ENCODE measurements around the gene CD28. TPM values are rescaled to one million over a fixed set of nuclear protein-coding genes. Genes with fewer than 3 reads are reported as not detected.
"Not testable (repeated sequence)": the region's sequence is repeated elsewhere in the genome, so short reads cannot be mapped to it uniquely, and the experiment has no call there.

CD28 gene
- total and polyA plus RNA-seq, 10 of the 15 experiments (the other 5 are each of a cell fraction or from before 2014, with no cell fraction given), result 0.03 to 0.23 (median 0.04) TPM; not detected in 7

DNA sequence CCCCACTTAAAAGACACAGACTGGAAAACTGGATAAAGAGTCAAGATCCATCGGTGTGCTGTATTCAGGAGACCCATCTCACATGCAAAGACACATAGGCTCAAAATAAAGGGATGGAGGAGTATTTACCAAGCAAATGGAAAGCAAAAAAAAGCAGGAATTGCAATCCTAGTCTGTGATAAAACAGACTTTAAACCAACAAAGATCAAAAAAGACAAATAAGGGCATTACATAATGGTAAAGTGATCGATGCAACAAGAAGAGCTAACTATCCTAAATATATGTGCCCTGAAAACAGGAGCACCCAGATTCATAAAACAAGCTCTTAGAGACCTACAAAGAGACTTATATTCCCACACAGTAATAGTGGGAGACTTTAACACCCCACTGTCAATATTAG is 8.7 kb upstream of the CD28 start:
- CTCF ChIA-PET; H3K79me2 ChIP-seq (ENCODE audit: control insufficient read depth, insufficient read depth, low read length); DNase-seq (ENCODE audit: low read depth, low spot score); in situ Hi-C loops (cut with MboI); RAD21 ChIA-PET (ENCODE audit: unreplicated experiment); BruUV-seq (replicated peaks); H3K36me3 ChIP-seq (ENCODE audit: control insufficient read depth in 2 of 2, insufficient read depth in 2 of 2, low read length in 1 of 2); H3K9me3 ChIP-seq (replicated peaks; ENCODE audit: control insufficient read depth, insufficient read depth, low read length); H3K4me2 ChIP-seq (ENCODE audit: control insufficient read depth, insufficient read depth); H2AFZ ChIP-seq (ENCODE audit: control insufficient read depth, low read depth, low read length); SMC1A ChIA-PET (ENCODE audit: uncharacterized antibody, unreplicated experiment); H4K20me1 ChIP-seq (ENCODE audit: control insufficient read depth, insufficient read depth); POLR2A ChIA-PET; H3K27me3 ChIP-seq (replicated peaks in 1 of 2; ENCODE audit: control insufficient read depth in 2 of 2, insufficient read depth in 2 of 2, low read length in 1 of 2); intact Hi-C loops (cut with micrococcal nuclease; ENCODE audit: unreplicated experiment); H3K27ac ChIP-seq (ENCODE audit: control insufficient read depth, insufficient read depth); H3K4me1 ChIP-seq (ENCODE audit: control insufficient read depth, insufficient read depth, low read length); FAIRE-seq; H3K9ac ChIP-seq (ENCODE audit: control insufficient read depth, insufficient read depth, low read length); H3K4me3 ChIP-seq; ATAC-seq: not testable (repeated sequence)
- WGBS (ENCODE audit: insufficient coverage, insufficient replicate concordance, low lambda C conversion rate, missing lambda C conversion rate), result 6% methylated on average over 2 of the region's 2 CpGs

DNA sequence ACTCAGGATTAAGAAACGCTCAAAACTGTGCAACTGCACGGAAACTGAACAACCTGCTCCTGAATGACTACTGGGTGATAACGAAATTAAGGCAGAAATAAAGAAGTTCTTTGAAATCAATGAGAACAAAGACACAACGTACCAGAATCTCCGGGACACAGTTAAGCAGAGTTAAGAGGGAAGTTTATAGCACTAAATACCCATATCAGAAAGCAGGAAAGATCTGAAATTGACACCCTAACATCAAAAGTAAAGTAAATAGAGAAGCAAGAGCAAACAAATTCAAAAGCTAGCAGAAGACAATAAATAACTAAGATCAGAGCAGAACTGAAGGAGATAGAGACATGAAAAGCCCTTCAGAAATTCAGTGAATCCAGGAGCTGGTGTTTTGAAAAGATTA is 8.0 kb upstream of the CD28 start:
- ATAC-seq; BruUV-seq (replicated peaks); H4K20me1 ChIP-seq (ENCODE audit: control insufficient read depth, insufficient read depth); FAIRE-seq; in situ Hi-C loops (cut with MboI); DNase-seq (ENCODE audit: low read depth, low spot score); H3K9ac ChIP-seq (ENCODE audit: control insufficient read depth, insufficient read depth, low read length); H3K4me3 ChIP-seq; intact Hi-C loops (cut with micrococcal nuclease; ENCODE audit: unreplicated experiment); RAD21 ChIA-PET (ENCODE audit: unreplicated experiment); H3K36me3 ChIP-seq (ENCODE audit: control insufficient read depth in 2 of 2, insufficient read depth in 2 of 2, low read length in 1 of 2); H3K27ac ChIP-seq (ENCODE audit: control insufficient read depth, insufficient read depth); H3K9me3 ChIP-seq (replicated peaks; ENCODE audit: control insufficient read depth, insufficient read depth, low read length); SMC1A ChIA-PET (ENCODE audit: uncharacterized antibody, unreplicated experiment); H3K79me2 ChIP-seq (ENCODE audit: control insufficient read depth, insufficient read depth, low read length); H3K4me2 ChIP-seq (ENCODE audit: control insufficient read depth, insufficient read depth); H2AFZ ChIP-seq (ENCODE audit: control insufficient read depth, low read depth, low read length); H3K27me3 ChIP-seq (replicated peaks in 1 of 2; ENCODE audit: control insufficient read depth in 2 of 2, insufficient read depth in 2 of 2, low read length in 1 of 2); CTCF ChIA-PET; H3K4me1 ChIP-seq (ENCODE audit: control insufficient read depth, insufficient read depth, low read length): not testable (repeated sequence)
- 82% methylated on average over 5 of the region's 5 CpGs for WGBS (ENCODE audit: insufficient coverage, insufficient replicate concordance, low lambda C conversion rate, missing lambda C conversion rate)
- POLR2A ChIA-PET, result interaction anchor here (0.6 kb wide), 1 partner anchor 10 kb away, joined by 5 read pairs; no protein-coding TSS in a partner anchor

DNA sequence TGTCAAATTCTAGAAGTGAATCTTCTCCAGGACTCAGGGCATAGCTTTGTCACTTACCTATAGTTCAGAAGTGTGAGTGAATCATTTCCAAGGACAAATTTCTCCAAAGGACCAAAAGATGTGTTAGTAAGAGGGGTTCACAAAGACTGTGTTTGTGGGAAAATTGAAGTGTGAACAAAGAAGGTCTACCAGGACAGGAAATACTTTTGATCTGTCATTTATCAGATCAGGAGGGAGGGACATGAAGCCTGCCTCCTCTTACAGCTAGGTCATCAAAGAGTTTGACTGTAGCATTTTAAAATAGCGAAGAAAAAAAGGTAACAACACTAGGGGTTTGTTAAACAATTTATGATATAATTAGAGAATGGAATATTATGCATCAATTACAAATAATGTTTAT is 2.0 kb upstream of the CD28 start:
- WGBS (ENCODE audit: insufficient coverage, insufficient replicate concordance, low lambda C conversion rate, missing lambda C conversion rate), result 0% methylated on average over 1 of the region's 1 CpG
- Histone ChIP-seq H3K36me3 (ENCODE audit: control insufficient read depth in 2 of 2, insufficient read depth in 2 of 2, low read length in 1 of 2) (no peaks in the 10 kb centered on the region), H3K4me2 (ENCODE audit: control insufficient read depth, insufficient read depth) (no peak overlapping the region), H3K4me3 (no peak overlapping the region), H3K27me3 (replicated peaks in 1 of 2; ENCODE audit: control insufficient read depth in 2 of 2, insufficient read depth in 2 of 2, low read length in 1 of 2) (no peaks in the 10 kb centered on the region), H3K9me3 (replicated peaks; ENCODE audit: control insufficient read depth, insufficient read depth, low read length) (no peaks in the 10 kb centered on the region; the same call in 1 of the 3 replicates), H2AFZ (ENCODE audit: control insufficient read depth, low read depth, low read length) (no peak overlapping the region), H3K27ac (ENCODE audit: control insufficient read depth, insufficient read depth) (no peak overlapping the region), H3K79me2 (ENCODE audit: control insufficient read depth, insufficient read depth, low read length) (no peaks in the 10 kb centered on the region), H3K4me1 (ENCODE audit: control insufficient read depth, insufficient read depth, low read length) (peaks cover 4% of the 10 kb centered on the region; the same call in 1 of the 2 replicates), H3K9ac (ENCODE audit: control insufficient read depth, insufficient read depth, low read length) (no peak overlapping the region), H4K20me1 (ENCODE audit: control insufficient read depth, insufficient read depth) (no peaks in the 10 kb centered on the region)
- CTCF ChIA-PET, result no interaction called here
- intact Hi-C loops (cut with micrococcal nuclease; ENCODE audit: unreplicated experiment) (no loop called here), in situ Hi-C loops (cut with MboI) (no loop called here)
- POLR2A ChIA-PET, result no interaction called here
- RAD21 ChIA-PET (ENCODE audit: unreplicated experiment), result no interaction called here
- BruUV-seq (replicated peaks), result no TSS peak
- no peak for DNase-seq (ENCODE audit: low read depth, low spot score)
- SMC1A ChIA-PET (ENCODE audit: uncharacterized antibody, unreplicated experiment), result no interaction called here
- FAIRE-seq, result no peak
- no peak for ATAC-seq
- TF ChIP-seq STAT3 (IDR thresholded peaks at IDR 0.05; ENCODE audit: low read depth, low read length), result no peak
- TF ChIP-seq KAT2A (conservative IDR thresholded peaks at IDR 0.05; ENCODE audit: control insufficient read depth, low read depth, low read length), result no peak
- no peak for TF ChIP-seq STAT1 (conservative IDR thresholded peaks at IDR 0.05)
- TF ChIP-seq, protein P1, sequence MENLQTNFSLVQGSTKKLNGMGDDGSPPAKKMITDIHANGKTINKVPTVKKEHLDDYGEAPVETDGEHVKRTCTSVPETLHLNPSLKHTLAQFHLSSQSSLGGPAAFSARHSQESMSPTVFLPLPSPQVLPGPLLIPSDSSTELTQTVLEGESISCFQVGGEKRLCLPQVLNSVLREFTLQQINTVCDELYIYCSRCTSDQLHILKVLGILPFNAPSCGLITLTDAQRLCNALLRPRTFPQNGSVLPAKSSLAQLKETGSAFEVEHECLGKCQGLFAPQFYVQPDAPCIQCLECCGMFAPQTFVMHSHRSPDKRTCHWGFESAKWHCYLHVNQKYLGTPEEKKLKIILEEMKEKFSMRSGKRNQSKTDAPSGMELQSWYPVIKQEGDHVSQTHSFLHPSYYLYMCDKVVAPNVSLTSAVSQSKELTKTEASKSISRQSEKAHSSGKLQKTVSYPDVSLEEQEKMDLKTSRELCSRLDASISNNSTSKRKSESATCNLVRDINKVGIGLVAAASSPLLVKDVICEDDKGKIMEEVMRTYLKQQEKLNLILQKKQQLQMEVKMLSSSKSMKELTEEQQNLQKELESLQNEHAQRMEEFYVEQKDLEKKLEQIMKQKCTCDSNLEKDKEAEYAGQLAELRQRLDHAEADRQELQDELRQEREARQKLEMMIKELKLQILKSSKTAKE (IDR thresholded peaks at IDR 0.05; ENCODE audit: low read depth, poor library complexity, severe bottlenecking), result no peak
- TF ChIP-seq RFX5 (IDR thresholded peaks at IDR 0.05; ENCODE audit: low read depth, low read length), result no peak
- TF ChIP-seq CBX3 (IDR thresholded peaks at IDR 0.05; ENCODE audit: borderline replicate concordance, low read depth), result no peak
- TF ChIP-seq ZZZ3 (IDR thresholded peaks at IDR 0.05; ENCODE audit: control insufficient read depth, insufficient read length, low read depth), result no peak
- no peak for TF ChIP-seq ZBED1 (IDR thresholded peaks at IDR 0.05; ENCODE audit: borderline replicate concordance)
- no peak for TF ChIP-seq BRCA1 (IDR thresholded peaks at IDR 0.05; ENCODE audit: low read depth, low read length)

All from GM12878 (cell line).